GM19328 (cell line): ENCODE measurements around the gene GRAMD1B.

ENCODE experiments used
- ATAC-seq: cut with Tn5 transposase; IDR thresholded peaks from one replicate; pipeline ENCODE4 v1.9.1; 2021; ENCODE audit warnings: mild to moderate bottlenecking, moderate library complexity; ENCODE audit not compliant: unreplicated experiment

Gene GRAMD1B

GRCh38 chr11:123527526-123527925 lies 97.5 kb downstream of the GRAMD1B start:
- no peak for ATAC-seq

GRCh38 chr11:123527947-123528346 lies 97.9 kb downstream of the GRAMD1B start:
- no peak for ATAC-seq

GRCh38 chr11:123531325-123531724 lies 101.3 kb downstream of the GRAMD1B start:
- ATAC-seq = no peak

- no peak for ATAC-seq
These were observed 102.1 kb downstream of the GRAMD1B start for GRCh38 chr11:123532131-123532530.

- no peak for ATAC-seq
These were observed 105.3 kb downstream of the GRAMD1B start for GRCh38 chr11:123535401-123535800.

GRCh38 chr11:123536690-123537437 lies 106.8 kb downstream of the GRAMD1B start:
- ATAC-seq = no peak

- no peak for ATAC-seq
These were observed 107.7 kb downstream of the GRAMD1B start for GRCh38 chr11:123537726-123538125.

- no peak for ATAC-seq
These were observed 113.7 kb downstream of the GRAMD1B start for GRCh38 chr11:123543797-123544196.

GRCh38 chr11:123544631-123545375 lies 114.7 kb downstream of the GRAMD1B start:
- no peak for ATAC-seq

GRCh38 chr11:123545726-123546270 lies 115.7 kb downstream of the GRAMD1B start:
- no peak for ATAC-seq

GRCh38 chr11:123546515-123546914 lies 116.4 kb downstream of the GRAMD1B start:
- ATAC-seq = no peak

- peak; percentile 90 for ATAC-seq
These were observed 117.1 kb downstream of the GRAMD1B start for GRCh38 chr11:123547180-123547579.

GRCh38 chr11:123548774-123549173 lies 118.7 kb downstream of the GRAMD1B start:
- no peak for ATAC-seq

GRCh38 chr11:123549926-123550917 lies 120.2 kb downstream of the GRAMD1B start:
- ATAC-seq = no peak

GRCh38 chr11:123551079-123551478 lies 121.0 kb downstream of the GRAMD1B start:
- ATAC-seq = no peak

GRCh38 chr11:123556633-123557032 lies 126.6 kb downstream of the GRAMD1B start:
- ATAC-seq = no peak

GRCh38 chr11:123558536-123559315 lies 128.7 kb downstream of the GRAMD1B start:
- no peak for ATAC-seq

GRCh38 chr11:123559523-123559955 lies 129.5 kb downstream of the GRAMD1B start:
- ATAC-seq = no peak

GRCh38 chr11:123560006-123560405 lies 129.9 kb downstream of the GRAMD1B start:
- ATAC-seq = peak; percentile 66

GRCh38 chr11:123561431-123561800 lies 131.3 kb downstream of the GRAMD1B start:
- no peak for ATAC-seq
